Smooth muscle cell (in vitro differentiated cells): ENCODE measurements around the gene RGL3. TPM values are rescaled to one million over a fixed set of nuclear protein-coding genes. Genes with fewer than 3 reads are reported as not detected.
"Not testable (repeated sequence)": the region's sequence is repeated elsewhere in the genome, so short reads cannot be mapped to it uniquely, and the experiment has no call there.

Experiments
- DNase-seq: peaks from one replicate; lab custom pipeline; 2025; ENCODE audit not compliant: unreplicated experiment; lab: John Stamatoyannopoulos, UW
- H2AFZ ChIP-seq: fragments of 200-600 bp; sonication (generic); 2 replicates; pipeline ENCODE4 v1.6.0; 2016; ENCODE audit warnings: antibody characterized with exemption, low read depth, mild to moderate bottlenecking
- H3F3A ChIP-seq: fragments of 200-600 bp; sonication (generic); 2 replicates; pipeline ENCODE4 v1.6.0; 2017; ENCODE audit warnings: antibody characterized with exemption, low read depth
- H3K27ac ChIP-seq: fragments of 200-600 bp; sonication (generic); 2 replicates; pipeline ENCODE4 v1.5.1; 2016; ENCODE audit warnings: low read depth, mild to moderate bottlenecking
- H3K27me3 ChIP-seq: fragments of 200-600 bp; sonication (generic); 2 replicates; pipeline ENCODE4 v1.6.1; 2016; ENCODE audit warnings: low read depth, mild to moderate bottlenecking
- H3K36me3 ChIP-seq: fragments of 200-600 bp; sonication (generic); 2 replicates; pipeline ENCODE4 v1.5.1; 2016; ENCODE audit warnings: low read depth
- H3K4me1 ChIP-seq: fragments of 200-600 bp; sonication (generic); 2 replicates; pipeline ENCODE4 v1.5.1; 2016; ENCODE audit warnings: low read depth
- H3K4me2 ChIP-seq: fragments of 200-600 bp; sonication (generic); 2 replicates; pipeline ENCODE4 v1.6.0; 2016; ENCODE audit warnings: mild to moderate bottlenecking
- H3K4me3 ChIP-seq: fragments of 200-600 bp; sonication (generic); 2 replicates; pipeline ENCODE4 v1.5.1; 2016; ENCODE audit warnings: mild to moderate bottlenecking
- H3K79me2 ChIP-seq: fragments of 200-600 bp; sonication (generic); 2 replicates; pipeline ENCODE4 v1.6.0; 2016; ENCODE audit warnings: low read depth, mild to moderate bottlenecking
- H3K9ac ChIP-seq: fragments of 200-600 bp; sonication (generic); 2 replicates; pipeline ENCODE4 v1.6.0; 2016; ENCODE audit warnings: low read depth
- H3K9me3 ChIP-seq: fragments of 200-600 bp; sonication (generic); replicated peaks from 2 replicates; pipeline ENCODE4 v1.5.1; 2016; ENCODE audit warnings: low read depth
- H4K20me1 ChIP-seq: fragments of 200-600 bp; sonication (generic); 2 replicates; pipeline ENCODE4 v1.6.0; 2016; ENCODE audit warnings: low read depth
- WGBS: methylation state at CpG from one replicate; pipeline ENCODE4 v1.1.7; 2016; ENCODE audit warnings: low lambda C conversion rate; 5-methylcytosine and 5-hydroxymethylcytosine counted together
- polyA plus RNA-seq: library from polyadenylated mRNA; unstranded; fragments of >200 nt; fragmentation: Nextera tagmentation; extraction: Ambion mirVana; gene quantifications from 2 replicates; pipeline ENCODE4 v1.2.1, GENCODE V29; 2016
- total RNA-seq: library from RNA; depleted of rRNA; stranded (reverse); fragments of >200 nt; gene quantifications from 2 replicates; pipeline ENCODE4 v1.2.3, GENCODE V29; 2014
- TF ChIP-seq, protein P1 (sequence below): fragments of 200-600 bp; sonication (generic); IDR thresholded peaks from 2 replicates; pipeline ENCODE4 v1.5.1; 2017; ENCODE audit warnings: borderline replicate concordance, mild to moderate bottlenecking, antibody characterized with exemption; ENCODE audit not compliant: insufficient read depth, poor library complexity, severe bottlenecking

Gene RGL3
- total and polyA plus RNA-seq, 2 experiments from 2014 or later: 5.5 to 6.6 TPM

DNA sequence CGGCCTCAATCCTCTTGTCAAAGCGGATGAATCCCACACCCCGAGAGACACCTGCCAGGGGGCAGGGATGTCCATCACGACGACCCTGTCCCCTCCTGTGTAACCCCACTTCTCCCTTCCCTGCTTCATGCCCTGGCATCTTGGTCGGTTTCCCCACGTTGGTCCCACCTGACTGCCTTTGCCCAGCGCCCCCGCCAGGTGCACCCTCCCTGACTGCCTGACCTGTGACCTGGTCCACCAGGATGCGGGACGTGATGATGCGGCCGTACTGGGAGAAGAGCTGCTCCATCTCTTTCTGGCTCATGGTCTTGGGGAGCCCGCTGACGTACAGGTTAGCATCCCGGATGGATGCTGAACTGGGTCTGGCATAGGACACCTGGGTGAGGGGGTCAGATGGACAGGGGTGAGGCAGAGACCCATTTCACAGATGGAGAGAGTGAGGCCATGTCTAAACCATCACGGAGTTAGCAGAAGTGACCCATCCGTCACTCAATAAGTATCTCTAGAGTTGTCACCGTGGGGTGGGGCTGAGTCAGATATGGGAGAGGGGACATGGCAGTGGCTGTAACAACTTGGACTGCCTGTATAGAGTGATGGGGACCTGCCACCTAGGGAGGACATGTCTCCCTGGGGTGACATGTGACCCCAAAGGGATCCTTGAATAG lies 39.3 kb upstream of the RGL3 start:
- H2AFZ ChIP-seq: no peak overlapping the region
- H3K9me3 ChIP-seq: no peaks in the 10 kb centered on the region
- H3F3A ChIP-seq: no peaks in the 10 kb centered on the region
- whole genome bisulfite sequencing: 92% methylated on average over 19 of the region's 19 CpGs
- no peaks in the 10 kb centered on the region for H3K27me3 ChIP-seq
- H3K79me2 ChIP-seq: no peaks in the 10 kb centered on the region
- no peak for DNase-seq
- no peaks in the 10 kb centered on the region for H3K36me3 ChIP-seq
- no peak overlapping the region for H3K27ac ChIP-seq
- H4K20me1 ChIP-seq: no peaks in the 10 kb centered on the region
- H3K4me3 ChIP-seq: no peak overlapping the region
- no peak overlapping the region for H3K9ac ChIP-seq
- TF ChIP-seq, protein P1, sequence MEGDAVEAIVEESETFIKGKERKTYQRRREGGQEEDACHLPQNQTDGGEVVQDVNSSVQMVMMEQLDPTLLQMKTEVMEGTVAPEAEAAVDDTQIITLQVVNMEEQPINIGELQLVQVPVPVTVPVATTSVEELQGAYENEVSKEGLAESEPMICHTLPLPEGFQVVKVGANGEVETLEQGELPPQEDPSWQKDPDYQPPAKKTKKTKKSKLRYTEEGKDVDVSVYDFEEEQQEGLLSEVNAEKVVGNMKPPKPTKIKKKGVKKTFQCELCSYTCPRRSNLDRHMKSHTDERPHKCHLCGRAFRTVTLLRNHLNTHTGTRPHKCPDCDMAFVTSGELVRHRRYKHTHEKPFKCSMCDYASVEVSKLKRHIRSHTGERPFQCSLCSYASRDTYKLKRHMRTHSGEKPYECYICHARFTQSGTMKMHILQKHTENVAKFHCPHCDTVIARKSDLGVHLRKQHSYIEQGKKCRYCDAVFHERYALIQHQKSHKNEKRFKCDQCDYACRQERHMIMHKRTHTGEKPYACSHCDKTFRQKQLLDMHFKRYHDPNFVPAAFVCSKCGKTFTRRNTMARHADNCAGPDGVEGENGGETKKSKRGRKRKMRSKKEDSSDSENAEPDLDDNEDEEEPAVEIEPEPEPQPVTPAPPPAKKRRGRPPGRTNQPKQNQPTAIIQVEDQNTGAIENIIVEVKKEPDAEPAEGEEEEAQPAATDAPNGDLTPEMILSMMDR: no peak
- no peak overlapping the region for H3K4me2 ChIP-seq
- no peaks in the 10 kb centered on the region for H3K4me1 ChIP-seq

DNA sequence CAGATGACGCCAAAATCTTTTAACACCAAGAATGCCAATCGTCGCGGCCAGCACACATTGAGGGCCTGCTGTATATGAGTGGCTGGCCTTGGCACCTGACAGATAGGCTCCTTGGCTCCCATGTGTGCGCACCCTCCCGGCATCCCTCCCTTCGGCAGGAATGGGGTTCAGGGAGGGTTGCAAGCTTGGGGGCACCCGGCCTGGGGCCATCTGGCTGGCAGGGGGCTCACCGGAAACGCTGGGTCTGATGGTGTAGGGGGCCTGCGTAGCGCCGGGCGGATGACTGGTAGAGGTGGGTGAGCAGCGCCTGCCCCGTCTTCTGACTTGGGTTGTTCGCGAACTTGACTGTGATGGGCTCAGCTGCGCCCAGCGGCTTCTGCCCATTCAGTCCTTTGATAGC lies 38.7 kb upstream of the RGL3 start:
- Histone ChIP-seq H3K27ac (no peak overlapping the region), H3K27me3 (no peaks in the 10 kb centered on the region), H3K79me2 (no peaks in the 10 kb centered on the region), H3K36me3 (no peaks in the 10 kb centered on the region), H3K9me3 (no peaks in the 10 kb centered on the region), H3K4me3 (no peak overlapping the region), H2AFZ (no peak overlapping the region), H3K9ac (no peak overlapping the region), H3F3A (no peaks in the 10 kb centered on the region), H3K4me2 (no peak overlapping the region), H3K4me1 (no peaks in the 10 kb centered on the region), H4K20me1 (no peaks in the 10 kb centered on the region)
- WGBS: 94% methylated on average over 20 of the region's 20 CpGs
- TF ChIP-seq, protein P1: no peak
- DNase-seq: no peak

DNA sequence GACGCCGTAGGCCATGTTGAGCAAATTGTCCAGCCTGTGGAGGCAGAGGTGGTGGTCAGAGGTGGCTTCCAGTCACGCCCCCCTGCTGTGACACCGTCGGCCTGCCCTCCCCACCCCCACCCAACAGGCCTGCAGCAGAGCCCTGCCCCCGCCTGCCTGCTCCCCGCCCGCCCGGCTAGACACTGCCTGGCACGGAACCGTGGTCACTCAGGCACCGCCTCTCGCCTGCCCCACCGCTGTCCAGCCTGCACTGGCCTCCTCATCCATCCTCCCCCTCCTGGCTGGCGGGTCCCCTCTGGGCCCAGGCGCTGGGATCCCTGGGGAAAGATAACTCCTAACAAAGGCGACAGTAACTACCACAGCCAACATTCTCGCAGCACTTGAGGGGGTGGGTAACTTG lies 38.0 kb upstream of the RGL3 start:
- no peak overlapping the region for H3K4me2 ChIP-seq
- TF ChIP-seq, protein P1: no peak
- no peak overlapping the region for H3K9ac ChIP-seq
- H2AFZ ChIP-seq: no peak overlapping the region
- H3K4me1 ChIP-seq: peaks cover 2% of the 10 kb centered on the region
- no peaks in the 10 kb centered on the region for H4K20me1 ChIP-seq
- no peaks in the 10 kb centered on the region for H3K27me3 ChIP-seq
- no peaks in the 10 kb centered on the region for H3K79me2 ChIP-seq
- no peak overlapping the region for H3K4me3 ChIP-seq
- H3K36me3 ChIP-seq: no peaks in the 10 kb centered on the region
- DNase-seq: no peak
- no peak overlapping the region for H3K27ac ChIP-seq
- no peaks in the 10 kb centered on the region for H3F3A ChIP-seq
- 50% methylated on average over 12 of the region's 18 CpGs for WGBS
- no peaks in the 10 kb centered on the region for H3K9me3 ChIP-seq

DNA sequence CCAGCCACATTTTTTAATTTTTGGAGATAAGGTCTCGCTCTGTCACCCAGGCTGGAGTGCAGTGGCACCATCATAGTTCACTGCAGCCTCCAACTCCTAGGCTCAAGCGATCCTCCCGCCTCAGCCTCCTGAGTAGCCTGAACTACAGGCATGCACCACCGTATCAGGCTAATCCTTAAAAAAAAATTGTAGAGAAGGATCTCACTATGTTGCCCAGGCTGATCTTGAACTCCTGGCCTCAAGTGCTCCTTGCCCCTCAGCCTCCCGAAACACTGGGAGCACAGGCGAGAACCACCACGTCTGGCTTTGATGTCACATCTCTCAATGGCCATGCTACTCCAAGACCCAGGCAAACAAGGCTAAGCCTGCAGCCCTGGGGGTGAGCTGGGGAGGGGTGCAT lies 37.5 kb upstream of the RGL3 start:
- no peak overlapping the region for H3K4me3 ChIP-seq
- no peak overlapping the region for H2AFZ ChIP-seq
- H3K9me3 ChIP-seq: no peaks in the 10 kb centered on the region
- H3K27ac ChIP-seq: no peak overlapping the region
- H3K79me2 ChIP-seq: no peaks in the 10 kb centered on the region
- no peaks in the 10 kb centered on the region for H3K27me3 ChIP-seq
- no peak for DNase-seq
- H3K36me3 ChIP-seq: no peaks in the 10 kb centered on the region
- no peak overlapping the region for H3K4me2 ChIP-seq
- H3K4me1 ChIP-seq: peaks cover 6% of the 10 kb centered on the region
- 93% methylated on average over 7 of the region's 7 CpGs for WGBS
- TF ChIP-seq, protein P1: no peak
- no peaks in the 10 kb centered on the region for H4K20me1 ChIP-seq
- H3K9ac ChIP-seq: no peak overlapping the region
- no peaks in the 10 kb centered on the region for H3F3A ChIP-seq

DNA sequence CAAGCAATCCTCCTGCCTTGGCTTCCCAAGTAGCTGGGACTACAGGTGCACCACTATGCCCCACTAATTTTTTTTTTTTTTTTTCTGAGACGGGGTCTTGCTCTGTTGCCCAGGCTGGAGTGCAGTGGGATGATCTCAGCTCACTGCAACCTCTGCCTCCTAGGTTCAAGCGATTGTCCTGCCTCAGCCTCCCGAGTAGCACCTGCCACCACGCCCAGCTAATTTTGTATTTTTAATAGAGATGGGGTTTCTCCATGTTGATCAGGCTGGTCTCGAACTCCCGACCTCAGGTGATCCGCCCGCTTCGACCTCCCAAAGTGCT lies 36.1 kb upstream of the RGL3 start:
- 96% methylated on average over 9 of the region's 9 CpGs for WGBS
- H3K36me3 ChIP-seq: not testable (repeated sequence)

More for the DNA sequence above, 36.1 kb upstream of the RGL3 start:
- H3K4me2 ChIP-seq, H4K20me1 ChIP-seq, H2AFZ ChIP-seq, H3K4me3 ChIP-seq, H3K79me2 ChIP-seq, H3K9me3 ChIP-seq, H3K27me3 ChIP-seq, DNase-seq, H3K27ac ChIP-seq, H3F3A ChIP-seq, H3K9ac ChIP-seq: not testable (repeated sequence)
- H3K4me1 ChIP-seq: peaks cover 12% of the 10 kb centered on the region
